Mucosa of descending colon (tissue), 3 donors: ENCODE measurements around the gene ZNF479. TPM values are rescaled to one million over a fixed set of nuclear protein-coding genes. Genes with fewer than 3 reads are reported as not detected.
"Not testable (repeated sequence)": the region's sequence is repeated elsewhere in the genome, so short reads cannot be mapped to it uniquely, and the experiment has no call there.

ENCODE experiments used
- ATAC-seq: fragments of 200-7000 bp; cut with Tn5 transposase; one replicate; pipeline ENCODE4 v1.9.1; 2020; ENCODE audit warnings: mild to moderate bottlenecking, moderate library complexity
- DNase-seq, 3 donors: peaks; one replicate each; pipeline ENCODE4 v3.0.0-alpha.2; 2020
- H3K36me3 ChIP-seq: fragments of 200-600 bp; one replicate; pipeline ENCODE4 v1.8.0; 2021; ENCODE audit warnings: low read depth, mild to moderate bottlenecking
- H3K4me1 ChIP-seq: fragments of 200-600 bp; one replicate; pipeline ENCODE4 v1.8.0; 2021; ENCODE audit warnings: low read depth, mild to moderate bottlenecking
- H3K4me3 ChIP-seq: fragments of 200-600 bp; one replicate; pipeline ENCODE4 v1.8.0; 2021; ENCODE audit warnings: mild to moderate bottlenecking
- H3K9me3 ChIP-seq: fragments of 200-600 bp; one replicate; pipeline ENCODE4 v1.8.0; 2021; ENCODE audit warnings: mild to moderate bottlenecking
- CTCF ChIP-seq: fragments of 200-600 bp; IDR thresholded peaks from one replicate; pipeline ENCODE4 v1.8.0; 2022; ENCODE audit warnings: antibody characterized with exemption, mild to moderate bottlenecking
- intact Hi-C, 2 donors: fragments of 100-400 bp; cut with DNase I in 1 of 2; cut with micrococcal nuclease in 1 of 2; formaldehyde crosslinking; loops; one replicate each; pipeline versions ENCODE4 v1.11.0 to v1.11.1; 2022; cut with DNase I, micrococcal nuclease
- total RNA-seq, 3 donors: library from RNA; stranded (reverse); fragmentation: NEBNext Ultra II Directional in 2 of 3; extraction: Animal tissue kit (Norgen Biotek cat#: 25700) in 2 of 3; gene quantifications; one replicate each; pipeline versions ENCODE4 v1.2.1 to v1.2.4, GENCODE V29; 2021 to 2023
- donor health status: DM: no; HTN: no; CAD: no; lungs with moderate emphysema.
- donor health status: DM: no; HTN: no; CAD: no.
- donor health status: DM: no; HTN: yes; CAD: no.

Gene ZNF479
- total RNA-seq, 3 donors from 2014 or later, result not detected

GRCh38 chr7:57176928-57177635 is 44.8 kb upstream of the ZNF479 start:
- no peaks in the 10 kb centered on the region for H3K36me3 ChIP-seq
- H3K9me3 ChIP-seq, result peaks cover 28% of the 10 kb centered on the region
- ATAC-seq (no peak), DNase-seq (no peak)
- TF ChIP-seq CTCF, result no peak
- H3K4me3 ChIP-seq, result no peak overlapping the region
- intact Hi-C loops, result no loop called here
- no peaks in the 10 kb centered on the region for H3K4me1 ChIP-seq

- intact Hi-C loops, result no loop called here
- peaks cover 63% of the 10 kb centered on the region for H3K9me3 ChIP-seq
- no peak for ATAC-seq
Measured at GRCh38 chr7:57165285-57165899, 33.2 kb upstream of the ZNF479 start.

GRCh38 chr7:57120123-57120784 is 12.0 kb downstream of the ZNF479 start:
- H3K9me3 ChIP-seq, result peaks cover 71% of the 10 kb centered on the region
- H3K36me3 ChIP-seq, H3K4me3 ChIP-seq, ATAC-seq, H3K4me1 ChIP-seq, DNase-seq, intact Hi-C loops: not testable (repeated sequence)

More at GRCh38 chr7:57165285-57165899, 33.2 kb upstream of the ZNF479 start:
- H3K36me3 ChIP-seq, result no peaks in the 10 kb centered on the region
- no peaks in the 10 kb centered on the region for H3K4me1 ChIP-seq
- no peak for TF ChIP-seq CTCF
- DNase-seq, result no peak
- H3K4me3 ChIP-seq, result no peak overlapping the region
